SK-N-SH (cell line): ENCODE data around the gene ST6GALNAC3. TPM values are rescaled to one million over a fixed set of nuclear protein-coding genes. Genes with fewer than 3 reads are reported as not detected.

Source experiments
- CTCF ChIA-PET: fragments of 300-600, 350-600 bp; formaldehyde crosslinking; extraction: SDS; loops from one replicate; lab custom pipeline; 2021; lab: Yijun Ruan, JAX
- POLR2A ChIA-PET: fragments of 350-600 bp; sonication (Branson Sonifier 250); formaldehyde crosslinking; extraction: SDS; loops from one replicate; lab custom pipeline; 2020; ENCODE audit warnings: antibody characterized with exemption, inconsistent platforms; lab: Yijun Ruan, JAX
- DNase-seq: peaks from one replicate; pipeline ENCODE4 v3.0.0; 2012
- H2AFZ ChIP-seq: fragments of 200-600 bp; sonication (generic); 2 replicates; pipeline ENCODE4 v1.8.1; 2016; ENCODE audit warnings: antibody characterized with exemption, mild to moderate bottlenecking, low read depth
- H3F3A ChIP-seq: fragments of 200-600 bp; sonication (generic); replicated peaks from 2 replicates; pipeline ENCODE3; 2016; ENCODE audit warnings: antibody characterized with exemption, mild to moderate bottlenecking; ENCODE audit not compliant: insufficient read depth
- H3K27ac ChIP-seq, 2 experiments: fragments of 200-500 bp in 1 of 2; fragments of 200-600 bp in 1 of 2; sonication (Bioruptor generic) in 1 of 2; sonication (generic), shearing (Covaris generic) in 1 of 2; 2 replicates each; pipeline versions ENCODE4 v1.5.1 to v1.6.1; 2014 to 2016; ENCODE audit warnings: low read depth in 2 of 2, inconsistent platforms in 1 of 2, low read length in 1 of 2, mild to moderate bottlenecking in 1 of 2, mixed read lengths in 1 of 2
- H3K27me3 ChIP-seq: fragments of 200-600 bp; sonication (generic), shearing (Covaris generic); 2 replicates; pipeline ENCODE4 v1.6.1; 2016; ENCODE audit warnings: mixed run types; ENCODE audit not compliant: insufficient read depth
- H3K36me3 ChIP-seq, 2 experiments: fragments of 200-500 bp in 1 of 2; fragments of 200-600 bp in 1 of 2; sonication (Bioruptor generic) in 1 of 2; sonication (generic) in 1 of 2; replicated peaks in 1 of 2; 2 replicates each; pipeline versions ENCODE3 to v1.5.1; 2014 to 2016; ENCODE audit warnings: low read length in 1 of 2, mild to moderate bottlenecking in 1 of 2; ENCODE audit not compliant: insufficient read depth in 2 of 2, control insufficient read depth in 1 of 2
- H3K4me1 ChIP-seq, 2 experiments: fragments of 200-500 bp in 1 of 2; fragments of 200-600 bp in 1 of 2; sonication (Bioruptor generic) in 1 of 2; sonication (generic), shearing (Covaris generic) in 1 of 2; 2 replicates each; pipeline versions ENCODE4 v1.5.1 to v1.6.1; 2014 to 2016; ENCODE audit warnings: low read depth in 1 of 2, low read length in 1 of 2, mixed run types in 1 of 2; ENCODE audit not compliant: insufficient read depth in 2 of 2, control insufficient read depth in 1 of 2
- H3K4me2 ChIP-seq: fragments of 200-600 bp; sonication (generic), shearing (Covaris generic); 2 replicates; pipeline ENCODE4 v1.6.1; 2017; ENCODE audit warnings: mixed run types
- H3K4me3 ChIP-seq, 2 experiments: fragments of 200-500 bp in 1 of 2; fragments of 200-600 bp in 1 of 2; sonication (Bioruptor generic) in 1 of 2; sonication (generic), shearing (Covaris generic) in 1 of 2; 2 replicates each; pipeline versions ENCODE4 v1.5.1 to v1.8.1; 2014 to 2016; ENCODE audit warnings: low read depth in 2 of 2, inconsistent platforms in 1 of 2, low read length in 1 of 2, mild to moderate bottlenecking in 1 of 2, mixed read lengths in 1 of 2, moderate library complexity in 1 of 2
- H3K79me2 ChIP-seq: fragments of 200-600 bp; sonication (generic); 2 replicates; pipeline ENCODE4 v1.8.1; 2017; ENCODE audit warnings: mild to moderate bottlenecking; ENCODE audit not compliant: insufficient read depth
- H3K9ac ChIP-seq: fragments of 200-600 bp; sonication (generic); 2 replicates; pipeline ENCODE4 v1.6.1; 2017; ENCODE audit warnings: mixed run types
- H3K9me2 ChIP-seq: fragments of 200-600 bp; sonication (generic); 2 replicates; pipeline ENCODE4 v1.6.1; 2017; ENCODE audit warnings: mixed run types
- H3K9me3 ChIP-seq: fragments of 200-600 bp; sonication (generic); 2 replicates; pipeline ENCODE4 v1.6.1; 2017; ENCODE audit warnings: mixed run types, mild to moderate bottlenecking, moderate library complexity
- H4K20me1 ChIP-seq: fragments of 200-600 bp; sonication (generic); 2 replicates; pipeline ENCODE4 v1.6.1; 2017; ENCODE audit warnings: mild to moderate bottlenecking, mixed run types; ENCODE audit not compliant: insufficient read depth
- CTCF ChIP-seq: fragments of 200-600 bp; sonication (generic); IDR thresholded peaks from 2 replicates; pipeline ENCODE4 v1.6.1; 2017; ENCODE audit warnings: antibody characterized with exemption, mild to moderate bottlenecking, moderate library complexity
- ELF1 ChIP-seq: IDR thresholded peaks from 2 replicates; pipeline ENCODE4 v1.4.0; 2012
- EZH2phosphoT487 ChIP-seq: fragments of 200-600 bp; sonication (generic); IDR thresholded peaks from 2 replicates; pipeline ENCODE4 v1.6.1; 2017; ENCODE audit warnings: low read depth, mixed run types, mild to moderate bottlenecking, antibody characterized with exemption, moderate library complexity, borderline replicate concordance
- FOSL2 ChIP-seq: IDR thresholded peaks from 2 replicates; pipeline ENCODE4 v1.4.0; 2012; ENCODE audit warnings: low read depth, mild to moderate bottlenecking, moderate library complexity, borderline replicate concordance
- FOXM1 ChIP-seq: IDR thresholded peaks from 2 replicates; pipeline ENCODE4 v1.4.0; 2012; ENCODE audit warnings: low read depth, mild to moderate bottlenecking
- GATA2 ChIP-seq: sonication (generic); formaldehyde crosslinking; IDR thresholded peaks from 2 replicates; pipeline ENCODE4 v1.5.0; 2020; ENCODE audit warnings: mild to moderate bottlenecking, missing genetic modification reagents
- JUND ChIP-seq: IDR thresholded peaks from 2 replicates; pipeline ENCODE4 v1.4.0; 2012
- NFIC ChIP-seq: IDR thresholded peaks from 2 replicates; pipeline ENCODE4 v1.4.0; 2012; ENCODE audit warnings: borderline replicate concordance
- PBX3 ChIP-seq: IDR thresholded peaks from 2 replicates; pipeline ENCODE4; 2012
- POLR2AphosphoS5 ChIP-seq: IDR thresholded peaks from 2 replicates; pipeline ENCODE4 v1.6.1; 2012; ENCODE audit warnings: low read depth, low read length
- RCOR1 ChIP-seq: fragments of 150-350 bp; IDR thresholded peaks from 2 replicates; pipeline ENCODE4 v1.6.1; 2017; ENCODE audit warnings: antibody characterized with exemption, low read length
- REST ChIP-seq: IDR thresholded peaks from 2 replicates; pipeline ENCODE4 v1.6.1; 2012; ENCODE audit warnings: mild to moderate bottlenecking, low read depth, low read length, moderate library complexity
- RXRA ChIP-seq: IDR thresholded peaks from 2 replicates; pipeline ENCODE4 v1.4.0; 2012; ENCODE audit warnings: low read depth, mild to moderate bottlenecking, borderline replicate concordance
- SIN3A ChIP-seq: IDR thresholded peaks from 2 replicates; pipeline ENCODE4 v1.6.1; 2012; ENCODE audit warnings: low read depth, mild to moderate bottlenecking, low read length, moderate library complexity, borderline replicate concordance
- TAF1 ChIP-seq: IDR thresholded peaks from 2 replicates; pipeline ENCODE4 v1.6.1; 2012; ENCODE audit warnings: low read depth, mild to moderate bottlenecking, low read length, moderate library complexity, borderline replicate concordance
- TCF12 ChIP-seq: IDR thresholded peaks from 2 replicates; pipeline ENCODE4 v1.4.0; 2012
- TEAD4 ChIP-seq: IDR thresholded peaks from 2 replicates; pipeline ENCODE4 v1.4.0; 2012; ENCODE audit warnings: mild to moderate bottlenecking, borderline replicate concordance; ENCODE audit not compliant: insufficient read depth
- YY1 ChIP-seq: IDR thresholded peaks from 2 replicates; pipeline ENCODE4 v1.4.0; 2012; ENCODE audit warnings: low read depth, mild to moderate bottlenecking
- WGBS: methylation state at CpG from one replicate; pipeline ENCODE4 v1.1.6; 2017; ENCODE audit warnings: low lambda C conversion rate; 5-methylcytosine and 5-hydroxymethylcytosine counted together
- polyA plus RNA-seq, 3 experiments: library from polyadenylated mRNA; depleted of rRNA; stranded (reverse); fragments of >200 nt; gene quantifications; 2 replicates each; pipeline ENCODE4 v1.2.3, GENCODE V29; 2012

Gene ST6GALNAC3
- polyA plus RNA-seq, 1 of the 3 experiments (the other 2 are of a cell fraction): 8.1 TPM

- Histone ChIP-seq H3K79me2 (no peaks in the 10 kb centered on the region), H3K27ac (peak overlapping the region in 1 of 2 experiments; percentile 98; a peak in 2 of 4 replicates), H3K36me3 (no peaks in the 10 kb centered on the region), H3K4me1 (peaks cover 10 to 30% of the 10 kb centered on the region in 2 experiments; a peak in 3 of 4 replicates), H3K9ac (no peak overlapping the region), H3F3A (no peaks in the 10 kb centered on the region), H3K4me3 (no peak overlapping the region), H4K20me1 (no peaks in the 10 kb centered on the region), H3K9me3 (no peaks in the 10 kb centered on the region), H3K9me2 (no peaks in the 10 kb centered on the region), H3K4me2 (no peak overlapping the region), H2AFZ (no peak overlapping the region), H3K27me3 (no peaks in the 10 kb centered on the region)
- TF ChIP-seq REST (no peak), CTCF (no peak), GATA2 (no peak), RCOR1 (no peak), FOXM1 (no peak), EZH2phosphoT487 (no peak)
- ChIA-PET POLR2A (no interaction called here), CTCF (interaction anchor here (1.3 kb wide), 1 partner anchor 181 kb away, joined by 5 read pairs; no protein-coding TSS in a partner anchor)
- no peak for DNase-seq
These were observed 261.3 kb downstream of the ST6GALNAC3 start for GRCh38 chr1:76335882-76336281.

DNA sequence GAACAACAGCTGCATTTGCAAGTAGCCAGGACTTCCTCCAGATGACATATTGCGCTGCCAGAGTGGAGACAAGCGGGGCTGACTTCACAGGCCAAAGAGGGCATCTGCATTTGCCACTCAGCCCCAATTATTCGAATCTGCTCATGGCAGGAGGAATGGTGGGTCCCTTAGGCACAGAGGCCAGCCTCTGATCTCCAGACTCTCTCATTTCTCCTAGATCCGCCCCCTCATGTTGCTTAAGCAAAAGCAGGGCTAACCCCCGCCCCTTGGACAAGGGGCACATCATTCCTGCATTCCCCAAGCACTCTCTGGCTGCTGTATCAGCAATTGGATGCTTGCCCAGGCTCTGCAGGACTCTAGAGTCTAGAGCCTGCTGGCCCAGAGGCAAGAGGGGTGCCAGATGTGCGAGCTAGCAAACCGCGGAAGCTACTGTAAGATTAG lies 262.4 kb downstream of the ST6GALNAC3 start:
- no peak overlapping the region for H2AFZ ChIP-seq
- no peaks in the 10 kb centered on the region for H4K20me1 ChIP-seq
- H3K27me3 ChIP-seq: no peaks in the 10 kb centered on the region
- peak overlapping the region; percentile 45; the same call in 1 of the 2 replicates for H3K4me2 ChIP-seq
- no peaks in the 10 kb centered on the region for H3K9me3 ChIP-seq
- WGBS: 15% methylated on average over 7 of the region's 8 CpGs
- no peaks in the 10 kb centered on the region for H3K9me2 ChIP-seq
- POLR2A ChIA-PET: interaction anchor here (0.7 kb wide), 1 partner anchor 180 kb away, joined by 3 read pairs; no protein-coding TSS in a partner anchor
- H3K36me3 ChIP-seq: no peaks in the 10 kb centered on the region
- H3K4me1 ChIP-seq: peaks cover 10 to 30% of the 10 kb centered on the region in 2 experiments; a peak in 3 of 4 replicates
- H3K27ac ChIP-seq: peak overlapping the region in 1 of 2 experiments; percentile 98; a peak in 2 of 4 replicates
- peak; percentile 78 for DNase-seq
- CTCF ChIA-PET: interaction anchor here (1.0 to 1.5 kb wide), 4 partner anchors 50 to 184 kb away, joined by 3 to 5 read pairs (median 3); no protein-coding TSS in a partner anchor
- H3K79me2 ChIP-seq: no peaks in the 10 kb centered on the region
- no peak overlapping the region; a peak in 1 of 4 replicates for H3K4me3 ChIP-seq
- H3K9ac ChIP-seq: no peak overlapping the region
- no peaks in the 10 kb centered on the region for H3F3A ChIP-seq
- TF ChIP-seq RXRA: peak; percentile 13; the same call in 1 of the 2 replicates
- peak; percentile 47; the same call in 1 of the 2 replicates for TF ChIP-seq PBX3
- no peak; the same call in 1 of the 2 replicates for TF ChIP-seq POLR2AphosphoS5
- TF ChIP-seq SIN3A: 0 out of 2 replicates have a peak, but pooled peaks have one; percentile 26
- TF ChIP-seq JUND: peak; percentile 29
- TF ChIP-seq TCF12: peak; percentile 90
- TF ChIP-seq TEAD4: peak; percentile 60; the same call in 1 of the 2 replicates
- TF ChIP-seq YY1: no peak
- no peak for TF ChIP-seq CTCF
- TF ChIP-seq EZH2phosphoT487: no peak
- TF ChIP-seq ELF1: no peak
- no peak for TF ChIP-seq FOSL2
- 0 out of 2 replicates have a peak, but pooled peaks have one; percentile 10 for TF ChIP-seq TAF1
- TF ChIP-seq RCOR1: peak; percentile 91
- peak; percentile 95 for TF ChIP-seq NFIC
- TF ChIP-seq GATA2: peak; percentile 85
